ENCODE data around the gene SEC11C.

SEC11C gene

DNA sequence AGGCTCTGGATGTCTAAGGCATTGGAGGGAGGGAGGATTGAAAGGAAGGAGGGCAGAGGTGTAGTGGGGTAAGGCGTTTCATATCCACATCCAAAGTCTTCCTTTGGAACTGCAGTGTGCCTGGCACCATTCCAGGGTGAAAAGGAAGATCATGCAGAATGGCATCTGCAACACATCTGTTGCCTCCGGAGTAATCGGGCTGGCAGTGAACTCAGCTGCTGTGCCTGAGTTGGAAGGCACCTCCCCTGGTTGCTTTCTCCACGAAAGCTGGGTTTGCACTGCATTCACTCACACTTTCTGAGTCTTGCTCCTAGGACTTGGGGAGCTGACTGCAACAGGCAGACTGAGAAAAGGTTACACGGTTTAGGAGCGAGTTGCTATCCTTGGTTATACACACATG, 30.3 kb upstream of the SEC11C start:
- H3K4me1 ChIP-seq (ENCODE audit: control extremely low read depth in 1 of 4, control insufficient read depth in 4 of 4, insufficient read depth in 4 of 4, low read length in 3 of 4) = no peaks in the 10 kb centered on the region
- H3K9me3 ChIP-seq (ENCODE audit: control extremely low read depth in 1 of 5, control insufficient read depth in 4 of 5, insufficient read depth in 2 of 5, low read depth in 1 of 5, low read length in 4 of 5) = peaks cover 0 to 2% (median 0%) of the 10 kb centered on the region in 5 experiments
- WGBS (ENCODE audit: insufficient coverage) = 74% methylated on average over 5 of the region's 6 CpGs
- POLR2A ChIA-PET = no interaction called here
- no peak overlapping the region for H3K4me3 ChIP-seq (ENCODE audit: control insufficient read depth in 1 of 7, extremely low read depth in 1 of 7, insufficient read depth in 4 of 7, low read depth in 2 of 7, low read length in 6 of 7)
- H3K36me3 ChIP-seq (ENCODE audit: control insufficient read depth in 4 of 4, insufficient read depth in 4 of 4, low read length in 3 of 4) = no peaks in the 10 kb centered on the region
- H3K27ac ChIP-seq (ENCODE audit: insufficient read depth in 1 of 2, low read depth in 1 of 2, low read length in 2 of 2, poor library complexity in 1 of 2, severe bottlenecking in 2 of 2) = no peak overlapping the region
- H3K27me3 ChIP-seq (replicated peaks in 2 of 5; ENCODE audit: control insufficient read depth in 4 of 5, insufficient read depth in 5 of 5, low read length in 4 of 5) = peaks cover 2 to 15% (median 7%) of the 10 kb centered on the region in 5 experiments
- DNase-seq = no peak
- CTCF ChIA-PET = no interaction called here

DNA sequence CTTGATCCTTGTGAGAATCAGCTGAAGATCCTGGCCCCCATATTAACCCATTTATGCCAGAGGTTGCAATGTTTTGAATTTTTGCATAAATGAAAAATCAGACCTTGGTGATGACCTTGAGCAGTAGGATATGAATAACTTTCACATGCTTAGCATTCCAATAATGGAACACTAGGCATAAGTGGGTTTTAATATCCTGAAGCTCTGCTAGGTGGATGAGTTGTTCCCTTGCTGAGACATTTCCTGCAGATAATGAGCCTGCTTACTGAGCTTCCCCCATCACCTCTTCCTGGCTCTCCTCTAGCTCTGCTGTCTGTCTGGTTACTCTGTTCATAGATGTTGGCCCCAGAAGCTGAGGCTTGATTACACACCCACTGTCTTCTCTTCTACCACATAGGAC, 25.5 kb upstream of the SEC11C start:
- ChIA-PET POLR2A (no interaction called here), CTCF (no interaction called here)
- Histone ChIP-seq H3K9me3 (ENCODE audit: control extremely low read depth in 1 of 5, control insufficient read depth in 4 of 5, insufficient read depth in 2 of 5, low read depth in 1 of 5, low read length in 4 of 5) (peaks cover 0 to 1% (median 0%) of the 10 kb centered on the region in 5 experiments), H3K36me3 (ENCODE audit: control insufficient read depth in 4 of 4, insufficient read depth in 4 of 4, low read length in 3 of 4) (no peaks in the 10 kb centered on the region), H3K4me3 (ENCODE audit: control insufficient read depth in 1 of 7, extremely low read depth in 1 of 7, insufficient read depth in 4 of 7, low read depth in 2 of 7, low read length in 6 of 7) (no peak overlapping the region), H3K27me3 (replicated peaks in 2 of 5; ENCODE audit: control insufficient read depth in 4 of 5, insufficient read depth in 5 of 5, low read length in 4 of 5) (peaks cover 0 to 16% (median 3%) of the 10 kb centered on the region in 5 experiments), H3K4me1 (ENCODE audit: control extremely low read depth in 1 of 4, control insufficient read depth in 4 of 4, insufficient read depth in 4 of 4, low read length in 3 of 4) (no peaks in the 10 kb centered on the region), H3K27ac (ENCODE audit: insufficient read depth in 1 of 2, low read depth in 1 of 2, low read length in 2 of 2, poor library complexity in 1 of 2, severe bottlenecking in 2 of 2) (no peak overlapping the region)
- no peak for DNase-seq

DNA sequence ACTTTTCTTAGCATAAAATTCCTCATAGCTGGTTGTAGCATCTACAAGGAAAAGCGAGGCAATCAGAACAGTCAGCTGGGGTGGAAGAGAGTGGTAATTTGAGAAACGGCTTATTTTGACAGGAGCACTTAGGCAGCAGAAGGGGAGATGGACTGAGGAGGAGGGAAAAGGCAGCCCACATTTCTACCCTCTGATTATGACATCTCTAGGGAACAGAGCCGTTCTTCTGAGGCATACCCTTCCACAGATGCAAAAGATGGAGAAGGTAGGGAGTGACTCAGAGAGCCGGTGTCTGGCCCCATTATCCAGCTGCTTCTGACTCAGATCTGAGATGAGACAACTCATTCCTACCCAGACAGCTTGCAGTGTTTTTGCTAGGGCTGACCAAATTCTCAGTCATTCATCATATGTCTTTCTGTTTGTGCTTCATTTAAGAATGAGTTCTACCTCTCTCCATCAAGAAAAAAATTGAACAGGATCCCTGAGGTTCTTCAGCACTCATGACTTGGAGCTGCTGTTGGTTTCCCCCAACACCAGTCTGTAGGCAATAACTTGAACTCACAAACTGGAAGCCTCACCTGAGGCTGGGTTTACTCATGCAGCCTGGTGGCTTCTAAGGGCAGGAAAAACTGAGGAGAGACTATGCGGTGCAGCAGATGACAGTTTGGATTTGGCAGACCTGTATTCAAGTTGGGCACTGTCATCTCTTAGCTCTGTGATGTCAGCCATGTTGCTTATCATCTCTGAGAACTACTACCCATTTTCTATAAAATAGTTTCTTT, 15.9 kb upstream of the SEC11C start:
- Histone ChIP-seq H3K36me3 (ENCODE audit: control insufficient read depth in 4 of 4, insufficient read depth in 4 of 4, low read length in 3 of 4) (no peaks in the 10 kb centered on the region), H3K27ac (ENCODE audit: insufficient read depth in 1 of 2, low read depth in 1 of 2, low read length in 2 of 2, poor library complexity in 1 of 2, severe bottlenecking in 2 of 2) (no peak overlapping the region), H3K9me3 (ENCODE audit: control extremely low read depth in 1 of 5, control insufficient read depth in 4 of 5, insufficient read depth in 2 of 5, low read depth in 1 of 5, low read length in 4 of 5) (peaks cover 0 to 3% (median 0%) of the 10 kb centered on the region in 5 experiments), H3K4me3 (ENCODE audit: control insufficient read depth in 1 of 7, extremely low read depth in 1 of 7, insufficient read depth in 4 of 7, low read depth in 2 of 7, low read length in 6 of 7) (no peak overlapping the region), H3K4me1 (ENCODE audit: control extremely low read depth in 1 of 4, control insufficient read depth in 4 of 4, insufficient read depth in 4 of 4, low read length in 3 of 4) (no peaks in the 10 kb centered on the region), H3K27me3 (replicated peaks in 2 of 5; ENCODE audit: control insufficient read depth in 4 of 5, insufficient read depth in 5 of 5, low read length in 4 of 5) (peaks cover 0 to 9% (median 3%) of the 10 kb centered on the region in 5 experiments)
- ChIA-PET POLR2A (no interaction called here), CTCF (no interaction called here)
- WGBS (ENCODE audit: insufficient coverage) = 89% methylated on average over 4 of the region's 5 CpGs
- no peak for DNase-seq

DNA sequence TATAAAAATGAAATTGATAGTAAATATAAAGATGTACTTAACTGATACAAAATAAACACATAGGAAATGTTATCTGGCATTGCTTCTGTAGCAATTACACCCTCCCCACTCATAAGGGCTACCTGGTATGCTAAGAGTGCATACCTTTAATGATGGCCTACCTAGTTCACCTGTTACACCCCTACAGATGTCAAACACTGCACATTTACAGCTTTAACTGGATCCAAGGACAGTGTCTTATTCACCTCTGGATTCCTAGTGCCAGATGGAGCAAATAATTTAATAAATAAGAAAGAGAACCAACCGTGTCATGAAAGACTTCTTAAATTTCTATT, 15.3 kb upstream of the SEC11C start:
- CTCF ChIA-PET = no interaction called here
- Histone ChIP-seq H3K27me3 (replicated peaks in 2 of 5; ENCODE audit: control insufficient read depth in 4 of 5, insufficient read depth in 5 of 5, low read length in 4 of 5) (peaks cover 0 to 11% (median 6%) of the 10 kb centered on the region in 5 experiments), H3K27ac (ENCODE audit: insufficient read depth in 1 of 2, low read depth in 1 of 2, low read length in 2 of 2, poor library complexity in 1 of 2, severe bottlenecking in 2 of 2) (no peak overlapping the region), H3K4me1 (ENCODE audit: control extremely low read depth in 1 of 4, control insufficient read depth in 4 of 4, insufficient read depth in 4 of 4, low read length in 3 of 4) (no peaks in the 10 kb centered on the region), H3K4me3 (ENCODE audit: control insufficient read depth in 1 of 7, extremely low read depth in 1 of 7, insufficient read depth in 4 of 7, low read depth in 2 of 7, low read length in 6 of 7) (no peak overlapping the region), H3K9me3 (ENCODE audit: control extremely low read depth in 1 of 5, control insufficient read depth in 4 of 5, insufficient read depth in 2 of 5, low read depth in 1 of 5, low read length in 4 of 5) (peaks cover 0 to 4% (median 0%) of the 10 kb centered on the region in 5 experiments), H3K36me3 (ENCODE audit: control insufficient read depth in 4 of 4, insufficient read depth in 4 of 4, low read length in 3 of 4) (no peaks in the 10 kb centered on the region)
- no CpG with 5 or more reads among the region's 1 CpG for WGBS (ENCODE audit: insufficient coverage)
- no peak for DNase-seq
- POLR2A ChIA-PET = no interaction called here

DNA sequence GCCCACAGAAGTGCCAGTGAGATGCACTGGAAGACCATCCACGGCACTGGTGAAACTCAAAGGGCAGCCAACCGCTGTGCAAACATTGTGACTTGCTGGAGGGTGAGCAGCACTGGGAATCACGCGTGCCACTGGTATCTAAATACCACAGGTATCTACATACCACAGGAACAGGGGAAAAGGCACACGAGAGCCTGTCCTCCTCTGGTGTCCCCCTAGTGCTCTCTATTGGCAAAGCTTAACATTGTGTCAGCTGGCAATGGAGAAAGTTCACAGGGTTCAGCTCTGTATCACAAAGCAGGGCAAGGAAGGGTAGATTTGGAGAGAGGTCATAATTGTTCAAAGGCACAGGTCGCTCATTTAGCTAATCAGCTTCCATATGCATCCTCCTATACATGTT, 12.6 kb upstream of the SEC11C start:
- no peak for DNase-seq
- Histone ChIP-seq H3K27ac (ENCODE audit: insufficient read depth in 1 of 2, low read depth in 1 of 2, low read length in 2 of 2, poor library complexity in 1 of 2, severe bottlenecking in 2 of 2) (no peak overlapping the region), H3K36me3 (ENCODE audit: control insufficient read depth in 4 of 4, insufficient read depth in 4 of 4, low read length in 3 of 4) (no peaks in the 10 kb centered on the region), H3K27me3 (replicated peaks in 2 of 5; ENCODE audit: control insufficient read depth in 4 of 5, insufficient read depth in 5 of 5, low read length in 4 of 5) (peaks cover 0 to 12% (median 6%) of the 10 kb centered on the region in 5 experiments), H3K4me1 (ENCODE audit: control extremely low read depth in 1 of 4, control insufficient read depth in 4 of 4, insufficient read depth in 4 of 4, low read length in 3 of 4) (no peaks in the 10 kb centered on the region), H3K9me3 (ENCODE audit: control extremely low read depth in 1 of 5, control insufficient read depth in 4 of 5, insufficient read depth in 2 of 5, low read depth in 1 of 5, low read length in 4 of 5) (peaks cover 0 to 4% (median 0%) of the 10 kb centered on the region in 5 experiments), H3K4me3 (ENCODE audit: control insufficient read depth in 1 of 7, extremely low read depth in 1 of 7, insufficient read depth in 4 of 7, low read depth in 2 of 7, low read length in 6 of 7) (no peak overlapping the region)
- CTCF ChIA-PET = no interaction called here
- WGBS (ENCODE audit: insufficient coverage) = 60% methylated on average over 5 of the region's 6 CpGs
- POLR2A ChIA-PET = no interaction called here

DNA sequence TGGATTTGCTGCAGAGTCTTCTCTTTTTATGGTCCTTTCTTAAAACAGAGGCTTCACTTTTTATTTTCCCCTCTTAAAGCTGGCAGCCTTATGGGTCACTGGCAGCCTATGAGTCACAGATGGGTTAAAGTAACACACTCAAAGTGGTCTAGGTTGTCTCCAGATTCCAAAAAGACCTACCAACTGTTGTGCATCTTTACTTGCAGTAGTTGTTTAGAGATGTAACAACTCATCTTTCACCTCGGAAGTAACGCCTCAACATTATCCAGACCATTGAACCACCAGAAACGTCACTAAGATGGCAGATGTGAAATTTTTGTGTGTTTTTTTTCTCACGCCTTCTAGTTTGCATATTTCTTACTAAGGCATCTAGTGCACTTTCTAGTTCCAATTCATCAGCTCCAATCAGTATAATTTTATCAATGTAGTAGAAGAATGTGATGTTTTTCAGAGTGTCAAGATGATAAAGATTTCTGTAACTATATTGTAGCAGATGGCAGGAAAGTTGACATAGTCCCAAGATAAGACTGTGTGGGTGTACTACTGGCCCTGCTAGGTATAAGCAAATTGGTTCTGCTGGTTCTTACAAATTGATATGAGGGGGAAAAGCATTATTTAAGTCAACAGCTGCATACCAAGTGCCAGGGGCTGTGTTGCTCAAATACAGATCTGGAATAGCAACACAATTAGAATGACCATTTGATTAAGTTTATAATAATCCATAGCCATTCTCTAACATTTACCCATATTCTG, 9.6 kb upstream of the SEC11C start:
- ChIA-PET CTCF (no interaction called here), POLR2A (no interaction called here)
- peaks cover 0 to 4% (median 0%) of the 10 kb centered on the region in 5 experiments for H3K9me3 ChIP-seq (ENCODE audit: control extremely low read depth in 1 of 5, control insufficient read depth in 4 of 5, insufficient read depth in 2 of 5, low read depth in 1 of 5, low read length in 4 of 5)
- H3K4me3 ChIP-seq (ENCODE audit: control insufficient read depth in 1 of 7, extremely low read depth in 1 of 7, insufficient read depth in 4 of 7, low read depth in 2 of 7, low read length in 6 of 7) = no peak overlapping the region
- peaks cover 2 to 25% (median 9%) of the 10 kb centered on the region in 5 experiments for H3K27me3 ChIP-seq (replicated peaks in 2 of 5; ENCODE audit: control insufficient read depth in 4 of 5, insufficient read depth in 5 of 5, low read length in 4 of 5)
- no peaks in the 10 kb centered on the region for H3K36me3 ChIP-seq (ENCODE audit: control insufficient read depth in 4 of 4, insufficient read depth in 4 of 4, low read length in 3 of 4)
- H3K4me1 ChIP-seq (ENCODE audit: control extremely low read depth in 1 of 4, control insufficient read depth in 4 of 4, insufficient read depth in 4 of 4, low read length in 3 of 4) = no peaks in the 10 kb centered on the region
- WGBS (ENCODE audit: insufficient coverage) = no CpG with 5 or more reads among the region's 4 CpGs
- no peak overlapping the region for H3K27ac ChIP-seq (ENCODE audit: insufficient read depth in 1 of 2, low read depth in 1 of 2, low read length in 2 of 2, poor library complexity in 1 of 2, severe bottlenecking in 2 of 2)
- DNase-seq = no peak

DNA sequence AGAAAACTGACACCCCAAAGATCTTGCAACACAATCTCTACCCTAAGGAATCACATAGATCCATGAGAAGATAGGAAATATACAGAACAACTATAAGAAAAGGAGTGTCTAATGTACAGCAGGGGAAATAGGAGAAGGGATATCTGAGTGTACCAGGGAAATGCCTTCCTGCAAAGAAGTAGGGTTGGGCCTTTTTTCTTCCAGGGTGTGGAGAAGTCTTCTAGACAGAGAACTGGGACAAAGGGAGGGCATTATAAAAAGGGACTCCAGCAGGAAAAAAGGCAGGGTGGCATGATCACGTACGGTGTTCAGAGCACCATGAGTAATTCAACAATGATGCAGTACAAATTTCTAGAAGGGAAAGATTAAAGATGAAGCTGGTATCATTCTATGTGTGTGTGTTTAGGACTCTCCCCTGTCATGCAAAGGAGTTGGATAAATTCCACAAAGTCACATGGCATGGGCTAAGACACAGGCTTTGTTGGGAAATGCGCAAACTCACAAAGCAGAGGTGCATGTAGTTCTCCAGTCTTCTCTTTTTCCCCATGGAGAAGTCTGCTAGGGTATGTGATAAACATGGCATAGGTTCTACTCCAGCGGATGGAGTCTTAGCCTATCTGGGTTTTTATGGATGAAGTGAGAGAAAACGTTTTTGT, 6.7 kb upstream of the SEC11C start:
- no peaks in the 10 kb centered on the region for H3K4me1 ChIP-seq (ENCODE audit: control extremely low read depth in 1 of 4, control insufficient read depth in 4 of 4, insufficient read depth in 4 of 4, low read length in 3 of 4)
- peaks cover 0 to 4% (median 0%) of the 10 kb centered on the region in 5 experiments for H3K9me3 ChIP-seq (ENCODE audit: control extremely low read depth in 1 of 5, control insufficient read depth in 4 of 5, insufficient read depth in 2 of 5, low read depth in 1 of 5, low read length in 4 of 5)
- DNase-seq = no peak
- no peak overlapping the region for H3K4me3 ChIP-seq (ENCODE audit: control insufficient read depth in 1 of 7, extremely low read depth in 1 of 7, insufficient read depth in 4 of 7, low read depth in 2 of 7, low read length in 6 of 7)
- peaks cover 2 to 17% (median 8%) of the 10 kb centered on the region in 5 experiments for H3K27me3 ChIP-seq (replicated peaks in 2 of 5; ENCODE audit: control insufficient read depth in 4 of 5, insufficient read depth in 5 of 5, low read length in 4 of 5)
- ChIA-PET CTCF (no interaction called here), POLR2A (no interaction called here)
- no peak overlapping the region for H3K27ac ChIP-seq (ENCODE audit: insufficient read depth in 1 of 2, low read depth in 1 of 2, low read length in 2 of 2, poor library complexity in 1 of 2, severe bottlenecking in 2 of 2)
- no peaks in the 10 kb centered on the region for H3K36me3 ChIP-seq (ENCODE audit: control insufficient read depth in 4 of 4, insufficient read depth in 4 of 4, low read length in 3 of 4)
- 81% methylated on average over 4 of the region's 5 CpGs for WGBS (ENCODE audit: insufficient coverage)
